Measurements from ENCODE around the gene KCNQ2. TPM values are rescaled to one million over a fixed set of nuclear protein-coding genes. Genes with fewer than 3 reads are reported as not detected.

Gene KCNQ2
- total RNA-seq, 4 donors from 2014 or later, result not detected

GRCh38 chr20:63357921-63358905 is 114.2 kb downstream of the KCNQ2 start:
- no peak for TF ChIP-seq CTCF (IDR thresholded peaks at IDR 0.05)
- ATAC-seq (ENCODE audit: low FRiP score), result no peak

GRCh38 chr20:63356931-63357879 is 115.2 kb downstream of the KCNQ2 start:
- ATAC-seq (ENCODE audit: low FRiP score) (no peak), DNase-seq (ENCODE audit: low spot score) (no peak)
- TF ChIP-seq CTCF (IDR thresholded peaks at IDR 0.05), result no peak

More at GRCh38 chr20:63357921-63358905, 114.2 kb downstream of the KCNQ2 start:
- no peak for DNase-seq (ENCODE audit: low spot score)

- no peak for DNase-seq (ENCODE audit: low spot score)
- no peak for TF ChIP-seq CTCF (IDR thresholded peaks at IDR 0.05)
- ATAC-seq (ENCODE audit: low FRiP score), result no peak
These were observed 115.9 kb downstream of the KCNQ2 start for GRCh38 chr20:63356511-63356910.

- no peak for TF ChIP-seq CTCF (IDR thresholded peaks at IDR 0.05)
- DNase-seq (ENCODE audit: low spot score) (no peak), ATAC-seq (ENCODE audit: low FRiP score) (no peak)
These were observed 116.6 kb downstream of the KCNQ2 start for GRCh38 chr20:63355781-63356295.

GRCh38 chr20:63354636-63355350 is 117.7 kb downstream of the KCNQ2 start:
- no peak for TF ChIP-seq CTCF (IDR thresholded peaks at IDR 0.05)
- DNase-seq (ENCODE audit: low spot score), result no peak
- no peak for ATAC-seq (ENCODE audit: low FRiP score)

GRCh38 chr20:63352811-63353221 is 119.6 kb downstream of the KCNQ2 start:
- no peak for TF ChIP-seq CTCF (IDR thresholded peaks at IDR 0.05)
- no peak for DNase-seq (ENCODE audit: low spot score)
- no peak for ATAC-seq (ENCODE audit: low FRiP score)
